ENCODE results near the gene UBQLN4.
A peak's percentile ranks its signal among the peaks of the same experiment; 100 is the strongest.

The UBQLN4 gene

DNA sequence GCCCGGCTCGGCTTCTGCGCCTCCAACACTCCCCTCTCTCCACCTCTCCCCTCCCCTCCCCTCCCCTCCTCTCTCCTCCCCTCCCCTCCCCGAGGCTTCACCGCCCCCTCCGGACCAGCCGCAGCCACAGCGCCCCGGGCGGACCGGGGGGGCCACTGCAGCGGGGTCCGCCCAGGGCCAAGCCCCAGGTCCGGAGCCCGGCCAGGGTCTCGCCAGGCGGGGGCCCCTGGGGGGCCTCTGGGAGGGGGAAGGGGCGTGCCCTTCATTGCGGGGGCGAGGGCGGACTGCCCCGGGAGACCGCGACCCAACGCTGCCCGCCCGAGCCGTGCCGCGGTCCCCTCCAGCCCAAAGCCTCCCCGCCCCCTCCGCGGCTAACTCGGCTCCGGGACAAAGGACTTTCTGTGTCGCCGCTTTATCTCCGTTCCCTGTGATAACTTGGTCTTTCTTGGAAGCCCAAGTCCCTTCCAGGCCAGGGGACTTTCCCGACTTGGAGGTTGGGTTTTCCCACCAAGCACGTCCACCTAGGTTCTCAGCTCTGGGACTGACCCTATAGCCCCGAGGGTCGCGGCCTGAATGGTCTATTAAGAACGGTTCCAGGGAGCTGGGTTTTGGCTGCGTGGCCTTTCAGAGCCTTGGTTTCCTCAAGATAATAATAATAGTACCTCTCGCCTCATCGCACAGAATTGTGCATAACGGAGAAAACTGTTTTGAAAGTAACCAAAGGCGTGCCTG is at the start of gene UBQLN4:
TSS of gene UBQLN4 (minus strand) at position 31 of the 732 bp plus-strand sequence. CDS start 97 bp downstream, outside the sequence.
- peak; percentile 93 for DNase-seq

DNA sequence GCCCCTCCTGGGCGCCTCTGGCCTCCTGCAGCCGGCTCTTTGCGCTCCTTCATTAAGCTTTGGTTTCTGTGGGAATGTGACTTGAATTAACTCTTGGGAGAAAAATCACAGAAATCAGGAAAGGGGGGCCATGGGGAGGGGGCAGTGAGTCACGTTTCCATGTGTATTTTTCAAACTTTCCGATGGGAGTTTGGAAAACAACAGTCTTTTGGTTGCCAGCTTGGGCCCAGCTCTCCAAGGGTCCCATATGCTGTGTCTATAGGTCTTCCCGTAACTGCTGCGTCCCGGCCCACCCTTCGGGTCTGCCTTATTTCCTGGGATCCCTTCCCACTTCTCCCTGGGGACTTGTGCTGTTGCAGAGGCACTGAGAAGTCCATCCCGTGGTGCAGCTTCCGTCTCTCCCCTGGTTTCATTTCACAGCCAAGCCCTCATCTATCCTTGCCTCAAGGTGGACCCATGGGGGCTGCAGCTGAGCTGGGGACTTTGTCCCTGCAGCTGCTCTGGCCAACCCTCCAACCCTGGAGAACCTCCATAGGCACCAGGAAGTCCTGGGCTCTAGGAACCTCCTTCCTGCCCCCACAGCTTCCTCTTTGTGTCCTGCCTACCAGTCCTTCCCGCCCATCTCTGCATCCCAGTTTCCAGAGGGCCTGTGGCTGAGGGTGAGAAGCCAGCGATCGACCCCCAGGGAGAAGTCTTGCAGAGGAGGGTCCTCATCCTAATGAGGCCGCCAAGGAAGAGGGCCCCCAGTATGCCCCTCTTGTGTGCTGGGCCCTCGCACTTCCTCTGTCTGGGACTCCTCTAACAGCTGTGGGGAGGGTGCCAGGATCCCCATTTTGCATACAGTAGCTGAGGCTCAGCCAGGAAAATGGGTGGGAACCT is 49.3 kb upstream of the UBQLN4 start:
- DNase-seq, result no peak

DNA sequence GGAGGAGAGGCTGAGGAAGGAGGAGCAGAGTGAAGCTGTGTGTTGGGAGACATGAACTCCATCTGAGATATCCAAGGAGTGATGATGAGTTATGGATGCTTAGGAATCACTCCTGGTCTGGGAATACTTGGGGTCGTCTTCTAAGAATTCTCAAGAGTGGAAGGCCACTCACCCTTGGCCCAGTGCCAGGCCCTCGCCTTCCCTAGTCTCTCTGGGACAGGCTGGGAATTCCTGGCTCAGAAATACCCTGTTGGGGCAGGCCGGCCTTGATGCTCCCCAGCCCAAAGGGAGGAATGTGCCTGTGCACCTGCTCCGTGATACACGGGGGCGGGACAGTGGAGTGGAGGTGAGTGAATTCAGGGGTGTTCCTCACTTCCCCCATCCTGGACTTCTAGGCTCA is 48.3 kb upstream of the UBQLN4 start:
- DNase-seq, result no peak

DNA sequence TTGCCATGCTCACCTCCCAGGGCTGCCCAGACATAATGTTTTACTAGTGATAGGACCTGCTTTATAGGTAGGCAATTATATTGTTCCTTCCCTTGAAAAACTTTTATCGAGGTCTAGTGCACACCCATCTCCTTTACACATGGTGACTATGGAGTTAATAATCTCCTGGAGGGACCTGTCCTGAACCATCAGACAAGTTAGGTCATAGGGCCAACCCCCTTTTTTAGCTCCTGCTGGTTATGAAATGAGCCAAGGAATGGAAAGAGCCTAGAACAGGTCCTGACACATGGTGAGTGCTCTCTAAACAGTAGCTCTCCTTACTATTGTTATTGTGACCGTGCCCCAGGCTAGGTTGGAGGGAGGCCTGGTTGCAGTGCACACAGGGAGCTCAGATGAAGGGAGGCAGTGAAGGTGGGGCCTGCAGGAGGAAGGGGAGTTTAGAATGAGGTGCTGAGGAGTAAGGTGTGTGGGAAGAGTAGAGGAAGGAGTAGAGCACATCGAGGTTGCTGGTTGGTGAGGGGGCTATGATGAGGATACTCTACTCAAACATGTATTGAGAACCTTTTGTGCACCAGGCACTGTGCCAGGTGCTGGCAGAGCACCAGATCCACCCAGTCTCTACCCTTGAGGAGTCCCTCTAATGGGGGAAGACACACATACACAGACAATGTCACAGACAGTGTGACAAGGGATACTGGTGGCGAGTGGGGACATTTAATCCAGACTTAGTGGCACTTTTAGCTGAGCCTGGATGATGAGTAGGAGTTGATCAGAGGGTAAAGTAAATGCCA is 46.8 kb upstream of the UBQLN4 start:
- no peak for DNase-seq

DNA sequence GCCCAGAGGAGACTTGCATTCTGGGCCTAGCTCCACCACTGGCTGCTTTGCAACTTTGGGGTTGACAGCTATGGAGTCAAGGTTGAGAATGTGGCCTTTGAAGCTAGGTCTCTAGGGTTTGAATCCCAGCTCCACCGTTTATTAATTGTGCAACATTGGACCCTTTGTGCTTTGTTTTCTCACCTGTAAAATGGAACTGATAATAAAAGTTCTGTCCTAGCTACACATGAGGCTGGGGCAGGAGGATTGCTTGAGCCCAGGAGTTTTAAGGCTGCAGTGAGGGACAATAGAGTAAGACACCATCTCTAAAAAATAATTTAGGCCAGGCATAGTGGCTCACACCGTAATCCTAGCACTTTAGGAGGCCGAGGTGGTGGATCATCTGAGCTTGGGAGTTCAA is 45.7 kb upstream of the UBQLN4 start:
- no peak for DNase-seq

DNA sequence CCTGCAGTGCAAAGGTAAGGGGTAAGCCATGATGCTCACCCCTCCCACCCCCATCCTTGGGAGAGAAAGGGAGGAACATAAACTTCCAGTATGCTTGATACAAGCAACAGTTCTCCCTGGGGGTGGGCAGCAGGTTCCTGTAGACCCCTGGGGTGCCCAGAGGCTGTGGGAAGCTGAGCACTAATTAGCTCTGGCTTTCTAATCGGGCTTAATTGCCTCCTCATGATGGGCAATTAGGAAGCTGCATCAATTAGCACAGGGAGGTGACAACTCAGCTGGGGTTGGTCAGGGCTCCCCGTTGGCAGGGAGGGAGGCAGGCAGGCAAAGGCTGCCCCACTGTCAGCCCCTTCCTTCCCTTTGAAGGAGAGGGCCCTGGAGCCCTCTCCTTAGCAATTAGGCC is 45.2 kb upstream of the UBQLN4 start:
- DNase-seq, result no peak

DNA sequence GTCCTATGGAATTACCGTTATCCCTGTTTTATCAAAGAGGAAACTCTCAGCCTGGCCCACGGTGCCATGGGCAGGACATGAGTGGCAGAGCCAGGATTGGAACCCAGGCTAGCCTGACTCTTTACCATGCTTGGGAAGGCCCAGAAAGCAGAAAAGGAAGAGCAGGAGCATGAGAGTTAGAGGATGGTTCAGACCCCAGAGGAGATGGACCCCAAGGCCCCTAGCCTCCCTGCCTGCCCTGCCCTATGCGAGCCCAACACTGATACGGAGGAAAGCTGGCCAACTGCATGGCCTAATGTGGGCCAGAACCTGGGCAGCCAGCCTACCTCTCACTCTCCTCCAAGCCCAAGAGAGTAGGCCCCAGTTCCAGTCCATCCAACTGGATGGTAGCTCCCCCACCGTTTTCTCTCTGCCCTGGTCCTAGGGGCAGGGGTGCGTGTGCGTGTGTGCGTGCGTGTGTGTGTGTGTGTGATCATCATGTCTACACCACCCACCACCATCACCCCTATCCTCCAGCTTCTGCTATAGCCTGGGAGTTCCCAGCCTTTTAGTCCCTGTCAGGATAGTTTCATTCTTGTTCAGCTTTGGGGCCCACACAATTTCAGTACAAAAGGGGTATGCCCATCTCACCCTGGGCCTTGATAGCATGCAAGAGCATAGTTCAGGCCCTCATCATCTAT is 44.0 kb upstream of the UBQLN4 start:
- peak; percentile 84 for DNase-seq

DNA sequence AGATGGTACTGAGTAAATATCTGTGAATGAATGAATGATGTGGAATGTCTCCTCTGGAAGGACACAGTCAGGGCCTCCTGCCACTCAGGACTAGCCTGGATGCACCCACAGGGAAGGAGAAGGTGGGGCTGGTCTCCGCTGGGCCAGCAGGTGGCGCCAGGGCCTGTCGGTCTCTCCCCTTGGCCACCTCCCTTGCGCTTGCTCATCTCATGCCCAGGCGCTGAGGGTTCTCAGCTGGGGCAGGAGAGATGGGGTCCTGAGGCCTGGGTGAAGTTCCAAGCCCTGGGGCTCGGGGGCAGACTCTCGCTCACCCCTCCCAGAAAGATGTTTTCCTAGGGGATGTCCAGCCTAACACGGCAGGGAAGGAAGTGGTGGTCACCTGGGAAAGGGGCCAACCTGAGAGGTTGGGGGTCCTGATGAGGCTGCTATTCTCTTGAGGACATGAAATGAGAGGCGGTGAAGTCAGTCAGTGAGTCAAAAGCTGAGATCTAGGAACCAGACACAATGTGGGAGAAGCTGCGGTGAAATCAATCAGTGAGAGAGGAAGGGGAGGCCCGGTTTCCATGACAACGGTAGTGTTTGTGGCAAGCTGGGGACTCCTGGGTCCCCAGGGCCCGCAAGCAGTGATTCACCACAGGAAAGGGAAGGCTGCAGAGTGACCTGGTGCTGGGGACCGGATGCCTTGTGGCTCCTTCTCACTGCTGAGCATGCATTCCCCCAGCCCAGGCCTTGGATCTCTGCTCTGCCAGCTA is 43.2 kb upstream of the UBQLN4 start:
- DNase-seq, result peak; percentile 99

DNA sequence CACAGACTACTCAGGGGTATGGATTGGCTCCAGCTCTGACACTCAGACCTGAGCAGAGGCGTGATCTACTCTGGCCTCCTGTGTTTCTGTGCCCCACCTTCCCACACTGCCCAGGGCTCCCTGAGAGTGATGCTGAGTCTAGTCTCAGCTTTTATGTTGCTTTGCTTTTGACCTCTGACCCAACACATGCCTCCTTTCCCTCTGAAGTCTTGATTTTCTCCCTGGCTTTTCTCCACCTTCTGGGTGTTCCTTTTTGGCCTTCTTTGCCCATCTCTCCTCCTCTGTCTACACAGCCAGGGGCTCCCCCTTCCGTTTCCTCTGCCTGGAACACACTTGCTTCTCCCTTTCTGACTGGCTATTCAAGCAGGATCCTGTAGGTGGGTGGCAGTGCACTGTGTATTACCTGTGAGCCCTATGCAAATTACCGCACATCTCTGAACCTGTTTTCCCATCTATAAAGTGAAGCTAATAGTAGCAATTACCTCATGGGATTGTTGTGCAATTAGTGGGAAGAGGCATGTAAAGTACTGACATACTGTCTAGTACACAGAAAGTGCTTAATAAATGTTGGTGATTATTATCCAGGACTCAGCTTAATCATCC is 42.4 kb upstream of the UBQLN4 start:
- DNase-seq, result peak; percentile 60

DNA sequence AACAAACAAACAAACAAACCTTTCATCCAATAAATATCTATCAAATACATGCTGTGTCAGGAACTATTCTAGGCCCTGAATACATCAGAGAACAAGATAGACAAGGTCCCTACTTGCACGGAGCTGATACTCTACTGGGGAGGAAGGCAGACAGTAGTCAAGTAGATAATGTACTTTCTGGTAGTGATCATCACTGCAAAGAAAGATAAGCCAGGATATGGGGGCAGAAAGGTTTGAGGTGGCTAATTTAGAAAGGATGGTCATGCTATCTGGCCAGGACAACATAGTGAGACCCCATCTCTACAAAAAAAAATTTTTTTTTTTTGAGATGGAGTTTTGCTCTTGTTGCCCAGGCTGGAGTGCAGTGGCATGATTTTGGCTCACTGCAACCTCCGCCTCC is 38.0 kb upstream of the UBQLN4 start:
- DNase-seq, result no peak

DNA sequence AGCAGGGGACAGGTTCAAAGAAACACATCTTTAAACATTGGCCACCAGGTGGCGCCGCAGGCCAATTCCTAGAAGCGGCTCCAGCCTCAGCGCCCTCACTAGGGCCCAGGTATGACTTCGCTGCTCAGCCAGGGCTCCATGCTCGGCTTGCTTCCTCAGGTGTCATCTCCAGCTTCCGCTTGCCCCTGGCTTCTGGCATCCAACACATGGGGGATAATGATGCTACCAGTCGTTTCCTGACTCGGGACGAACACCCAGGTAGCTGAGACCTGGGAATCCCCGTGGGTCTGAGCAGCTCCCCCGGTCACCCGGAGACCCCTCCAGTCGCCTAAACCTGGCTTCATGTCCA is 37.2 kb upstream of the UBQLN4 start:
- DNase-seq, result peak; percentile 92

DNA sequence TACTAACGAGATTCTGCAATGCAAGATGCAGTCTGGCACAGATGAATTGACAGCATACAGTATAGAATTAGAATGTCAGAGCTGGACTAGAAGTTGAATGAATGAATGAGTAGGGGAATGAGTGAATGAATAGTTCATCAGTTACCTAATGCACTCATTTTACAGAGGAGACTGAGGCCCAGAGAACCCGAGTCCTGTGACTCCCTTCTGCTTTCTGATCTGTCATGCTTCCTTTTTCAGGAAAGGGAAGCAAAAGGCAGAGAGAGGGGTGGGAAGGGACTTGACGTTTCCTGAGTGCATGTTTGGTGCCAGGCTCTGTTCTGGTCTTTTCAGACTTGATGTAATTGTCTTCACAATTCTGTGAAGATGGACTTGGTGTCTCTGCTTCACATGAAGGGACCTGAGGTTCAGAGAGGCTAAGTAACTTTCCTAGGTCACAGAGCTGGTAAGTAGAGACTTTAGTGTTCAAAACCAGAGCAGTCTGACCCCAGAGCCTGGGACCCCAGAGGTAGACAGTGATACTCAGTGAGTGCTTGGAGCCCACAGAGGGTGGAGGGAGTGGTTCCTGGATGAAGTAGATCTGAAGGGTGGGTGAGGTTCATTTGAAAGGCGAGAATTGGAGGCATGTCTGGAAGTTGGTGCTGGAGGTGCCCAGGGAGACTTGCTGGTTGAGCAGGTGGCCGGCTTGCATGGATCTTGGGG is 36.7 kb upstream of the UBQLN4 start:
- DNase-seq, result no peak

DNA sequence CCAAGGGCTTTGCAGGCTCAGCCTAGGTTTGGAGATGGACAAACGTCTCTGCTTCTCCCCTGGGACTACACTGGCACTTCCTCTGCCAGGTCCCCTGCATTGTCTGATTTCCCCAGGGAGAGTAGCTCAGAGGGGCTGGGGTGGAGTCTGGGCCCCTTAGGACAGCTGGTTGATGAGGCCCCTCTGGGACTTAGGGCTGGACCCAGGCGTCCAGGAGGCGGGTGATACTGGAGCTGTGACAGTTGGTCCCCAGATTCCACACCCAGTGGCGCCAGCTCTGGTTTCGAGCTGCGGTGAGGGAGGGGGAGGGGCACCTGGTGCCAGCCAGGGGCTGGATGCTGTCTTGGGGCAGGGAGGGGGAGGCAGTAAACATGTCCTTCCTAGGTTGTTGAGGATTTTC is 36.1 kb upstream of the UBQLN4 start:
- DNase-seq, result no peak

DNA sequence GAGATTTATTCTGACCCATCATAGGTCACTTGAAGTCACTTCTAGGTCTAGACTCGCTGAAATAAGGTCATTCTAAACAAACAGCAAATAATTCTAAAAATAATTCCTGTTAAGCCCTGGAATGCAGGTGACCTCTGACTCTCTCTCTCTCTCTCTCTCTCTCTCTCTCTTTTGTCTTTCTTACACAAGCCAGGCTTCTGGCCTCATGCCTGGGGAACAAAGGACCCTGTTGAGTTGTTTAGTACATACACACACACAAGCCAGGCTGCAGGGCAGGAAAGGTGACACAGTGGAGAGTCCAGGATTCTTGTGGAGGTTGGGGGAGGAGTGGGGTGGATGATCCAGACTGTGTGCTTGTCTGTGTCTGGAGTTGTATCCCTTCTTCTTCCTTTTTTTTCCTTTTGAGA is 32.7 kb upstream of the UBQLN4 start:
- no peak for DNase-seq

DNA sequence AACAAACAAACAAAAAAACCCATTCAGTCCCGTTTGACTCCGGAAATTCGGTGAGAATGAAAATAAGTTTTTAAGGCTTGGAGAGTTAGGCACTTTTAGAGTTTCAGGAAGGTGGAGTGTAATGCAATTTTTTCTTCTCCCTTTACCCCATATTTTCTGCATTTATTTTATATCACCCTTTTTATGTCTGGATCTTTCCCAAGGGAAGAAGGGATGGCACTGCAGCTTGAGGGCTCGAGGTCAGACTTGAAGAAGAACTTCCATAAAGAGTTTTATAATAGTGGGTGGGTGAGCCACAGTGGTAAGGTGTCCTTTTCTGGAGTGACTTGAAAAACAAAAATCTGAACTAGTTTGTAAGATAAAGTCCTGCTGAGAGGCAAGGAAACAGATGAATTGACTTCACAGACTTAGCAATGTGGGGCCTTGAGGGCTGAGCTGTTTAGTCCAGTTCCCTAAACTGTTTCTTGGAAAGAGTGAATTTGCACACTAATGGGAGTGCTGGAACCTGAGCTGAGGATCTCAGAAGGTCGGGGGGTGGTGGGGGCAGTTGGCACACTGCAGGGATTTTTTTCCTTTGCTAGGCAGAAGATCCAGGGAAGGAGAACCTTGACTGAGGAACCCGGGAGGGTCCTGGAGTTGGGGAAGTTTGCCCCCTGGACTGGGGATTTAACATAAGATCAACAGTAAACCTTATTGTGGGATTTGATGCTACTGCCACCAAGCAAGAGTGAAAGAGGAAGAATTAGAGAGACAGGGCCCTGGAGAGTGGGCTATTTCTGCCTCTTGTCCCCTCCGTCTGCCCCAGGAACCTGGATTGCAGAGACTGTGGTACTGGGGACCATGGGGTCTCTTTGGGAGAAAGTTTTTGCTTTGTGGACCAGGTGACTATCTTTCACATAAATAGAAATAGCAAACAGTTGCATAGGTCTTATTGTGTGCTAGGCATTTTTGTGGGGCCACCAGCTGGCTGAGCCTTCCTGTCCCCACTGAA is 30.5 kb upstream of the UBQLN4 start:
- DNase-seq, result no peak

DNA sequence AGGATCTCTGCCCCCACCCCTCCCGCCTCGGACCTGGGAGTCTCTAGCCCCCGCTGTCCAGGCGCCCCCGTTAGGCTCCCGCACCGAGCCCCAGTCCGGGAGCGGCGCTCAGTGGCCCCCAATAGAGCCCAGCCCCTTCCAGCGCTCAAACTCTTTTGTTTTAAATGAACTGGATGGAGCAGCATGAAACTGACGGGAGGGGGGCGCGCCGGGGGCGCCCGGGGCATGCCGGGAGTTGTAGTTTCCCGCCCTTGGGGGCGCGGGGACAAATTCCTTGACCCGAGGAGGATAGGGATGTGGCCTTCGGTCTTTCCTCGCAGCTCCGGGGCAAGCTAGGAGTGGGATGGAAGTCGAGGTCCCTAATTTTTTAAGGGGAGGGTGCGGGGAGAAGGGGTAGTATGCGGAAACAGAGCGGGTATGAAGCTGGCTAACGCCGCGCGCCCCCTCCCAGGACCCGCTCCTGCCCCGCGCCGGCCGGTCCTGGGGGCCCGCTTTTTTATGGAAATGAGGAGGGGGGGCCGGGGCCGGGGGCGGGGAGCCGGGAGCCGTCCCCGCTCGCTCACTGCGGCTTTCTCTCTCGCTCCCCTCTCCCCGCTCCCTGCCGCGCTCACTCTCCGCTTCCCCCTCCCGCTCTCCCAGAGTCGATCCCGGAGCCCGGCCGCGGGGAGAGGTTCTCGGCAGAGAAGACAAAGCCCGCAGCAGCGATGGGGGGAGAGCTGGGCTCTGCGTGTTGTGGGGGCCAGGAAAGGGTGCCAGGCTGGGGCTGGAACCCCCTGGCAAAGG is 28.9 kb upstream of the UBQLN4 start, which contains the start of gene MEX3A:
TSS of gene MEX3A (minus strand) at position 157 of the 783 bp plus-strand sequence. CDS start 467 bp downstream, outside the sequence.
- DNase-seq, result peak; percentile 62

DNA sequence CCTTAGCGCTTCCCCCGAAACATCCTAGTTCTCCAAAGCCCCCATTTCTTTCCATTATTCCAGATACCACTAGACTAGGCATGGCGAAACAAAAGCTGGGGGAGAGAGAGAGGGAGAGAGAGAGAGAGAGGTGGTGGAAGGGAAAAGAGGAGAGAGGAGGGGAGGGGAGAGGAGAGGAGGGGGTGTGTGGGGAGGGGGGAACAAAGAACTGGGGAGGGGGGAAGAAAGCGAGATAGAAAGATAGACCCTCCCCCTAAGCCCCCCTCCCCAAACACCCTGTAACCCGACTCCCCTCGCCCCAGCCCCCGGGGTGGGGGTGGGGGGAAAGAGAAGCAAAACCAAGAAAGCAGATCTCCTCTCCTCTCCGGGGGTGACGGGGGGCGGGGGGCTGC is 28.3 kb upstream of the UBQLN4 start:
- DNase-seq, result no peak

DNA sequence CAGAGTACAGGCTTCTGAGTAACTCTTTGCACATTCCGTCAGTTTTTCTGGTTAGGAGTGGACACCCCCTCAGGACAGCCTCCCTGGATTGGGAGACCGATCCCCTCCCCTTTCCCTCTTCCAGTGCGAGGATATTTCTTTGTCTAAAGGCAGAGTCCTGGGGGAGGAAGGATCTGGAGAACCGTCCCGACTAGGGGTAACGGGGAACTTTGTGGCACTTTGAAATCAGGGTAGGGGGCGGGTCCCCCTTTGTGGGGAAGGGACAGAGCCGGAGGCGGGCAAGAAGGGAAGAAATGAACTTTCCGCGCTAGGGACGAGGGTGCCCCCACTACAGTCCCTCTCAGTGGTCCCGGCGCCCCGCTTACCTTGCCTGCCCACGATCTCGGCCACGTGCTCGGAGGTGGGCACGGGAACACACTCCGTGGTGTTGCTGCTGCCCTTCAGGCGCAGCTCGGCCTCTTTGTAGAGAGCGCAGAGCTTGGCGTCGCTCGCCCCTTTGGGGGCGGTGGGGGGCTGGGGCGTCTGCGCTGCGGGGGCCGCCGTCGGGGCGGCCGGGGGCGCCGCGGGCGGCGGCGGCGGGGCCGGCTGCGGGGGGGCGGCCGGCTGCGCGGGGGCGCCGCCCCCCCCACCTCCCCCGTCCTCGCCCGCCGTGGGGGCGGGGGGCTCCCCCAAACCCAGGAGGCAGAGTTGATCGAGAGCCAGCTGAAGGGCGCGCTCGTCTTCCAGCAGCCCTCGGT is 27.8 kb upstream of the UBQLN4 start:
- no peak for DNase-seq

Measured in activated CD4-positive, alpha-beta T cell treated with anti-CD3 and anti-CD28 coated beads, Interleukin-10, Interleukin-2, amounts not matched to agents 100 ng/mL and 50 ng/mL, durations not matched to agents 16 hours and 8 hours (primary cell).